HepG2 (cell line): ENCODE measurements around the gene NR4A2. TPM values are rescaled to one million over a fixed set of nuclear protein-coding genes. Genes with fewer than 3 reads are reported as not detected.

ENCODE experiments used
- ATAC-seq: fragments of 200-7000 bp; cut with Tn5 transposase; 3 replicates; pipeline ENCODE4 v1.9.1; 2020; ENCODE audit warnings: mild to moderate bottlenecking, moderate library complexity
- BruUV-seq: library from RNA; stranded (reverse); fragments of 400-500 nt; replicated peaks from 2 replicates; lab custom pipeline; 2021; lab: Mats Ljungman, UMichigan
- CTCF ChIA-PET: fragments of 300-600 bp; formaldehyde crosslinking; extraction: SDS; loops from one replicate; lab custom pipeline; 2021; ENCODE audit warnings: low total read pairs, inconsistent platforms, low intra/inter-chr PET ratio; lab: Yijun Ruan, JAX
- POLR2A ChIA-PET: fragments of 350-600 bp; sonication (Branson Sonifier 250); formaldehyde crosslinking; loops from one replicate; lab custom pipeline; 2020; ENCODE audit warnings: antibody characterized with exemption, inconsistent platforms; lab: Yijun Ruan, JAX
- DNase-seq: peaks from one replicate; pipeline ENCODE4 v3.0.0-alpha.2; 2015; ENCODE audit warnings: low spot score
- FAIRE-seq: peaks from 3 replicates; lab custom pipeline; 2011; peaks lifted over from hg19 to GRCh38; lab: Jason Lieb, UNC
- H2AFZ ChIP-seq: one replicate; pipeline ENCODE4 v1.6.1; 2011; ENCODE audit warnings: low read length, inconsistent platforms
- H3K27ac ChIP-seq: fragments of 300-600 bp; 3 replicates; pipeline ENCODE4 v1.8.0; 2011; ENCODE audit warnings: mixed run types, mild to moderate bottlenecking, mixed read lengths, low read length, inconsistent platforms; ENCODE audit not compliant: insufficient read depth; ENCODE audit errors: extremely low read length
- H3K27me3 ChIP-seq, 2 experiments: fragments of 200-600 bp in 1 of 2; 2 replicates in 1 of 2; 3 replicates in 1 of 2; pipeline versions ENCODE4 v1.6.0 to v1.8.0; 2011; ENCODE audit warnings: low read length in 2 of 2, mild to moderate bottlenecking in 2 of 2, moderate library complexity in 2 of 2, inconsistent platforms in 1 of 2; ENCODE audit not compliant: insufficient read depth in 2 of 2, control insufficient read depth in 1 of 2
- H3K36me3 ChIP-seq, 2 experiments: fragments of 200-600 bp in 1 of 2; replicated peaks in 1 of 2; 2 replicates in 1 of 2; 3 replicates in 1 of 2; pipeline versions ENCODE4 v1.5.1 to v1.8.0; 2011; ENCODE audit warnings: low read length in 2 of 2, inconsistent platforms in 1 of 2; ENCODE audit not compliant: insufficient read depth in 2 of 2, control insufficient read depth in 1 of 2
- H3K4me1 ChIP-seq: 2 replicates; pipeline ENCODE4 v1.5.1; 2012; ENCODE audit warnings: low read length, inconsistent platforms; ENCODE audit not compliant: insufficient read depth
- H3K4me2 ChIP-seq: 2 replicates; pipeline ENCODE4 v1.6.0; 2011; ENCODE audit warnings: low read depth, low read length, inconsistent platforms
- H3K4me3 ChIP-seq, 3 experiments: fragments of 200-600 bp in 1 of 3; sonication (generic), shearing (Covaris generic) in 1 of 3; replicated peaks in 1 of 3; 2 replicates each; pipeline ENCODE4 v1.5.1; 2011 to 2016; ENCODE audit warnings: low read length in 3 of 3, inconsistent platforms in 2 of 3, low read depth in 2 of 3, mild to moderate bottlenecking in 2 of 3, control low read depth in 1 of 3, mixed read lengths in 1 of 3; ENCODE audit not compliant: insufficient read depth in 1 of 3
- H3K79me2 ChIP-seq: one replicate; pipeline ENCODE4 v1.6.1; 2011; ENCODE audit warnings: low read length, inconsistent platforms; ENCODE audit not compliant: insufficient read depth
- H3K9ac ChIP-seq: 2 replicates; pipeline ENCODE4 v1.6.0; 2011; ENCODE audit warnings: mild to moderate bottlenecking, low read depth, low read length, inconsistent platforms; ENCODE audit not compliant: insufficient read depth
- H3K9me3 ChIP-seq: 2 replicates; pipeline ENCODE4 v1.5.1; 2012; ENCODE audit warnings: mild to moderate bottlenecking, low read length
- H4K20me1 ChIP-seq: 2 replicates; pipeline ENCODE4 v1.6.0; 2011; ENCODE audit warnings: inconsistent platforms, mild to moderate bottlenecking, low read length, moderate library complexity; ENCODE audit not compliant: insufficient read depth
- CBX2 ChIP-seq, 2 experiments: fragments of 200-600 bp in 1 of 2; sonication (generic); formaldehyde crosslinking in 1 of 2; IDR thresholded peaks; 2 replicates each; pipeline versions ENCODE4 v1.7.0 to v1.8.1; 2018 to 2022; ENCODE audit warnings: low read depth in 2 of 2, low read length in 1 of 2, mild to moderate bottlenecking in 1 of 2, missing genetic modification reagents in 1 of 2
- ETV5 ChIP-seq: IDR thresholded peaks from 2 replicates; pipeline ENCODE4 v1.6.1; 2018; ENCODE audit warnings: missing biosample characterization, missing genetic modification reagents, inconsistent platforms, borderline replicate concordance
- EZH2 ChIP-seq: conservative IDR thresholded peaks from 2 replicates; pipeline ENCODE4 v1.6.1; 2012; ENCODE audit warnings: mild to moderate bottlenecking, low read depth, low read length, moderate library complexity
- RNF2 ChIP-seq: fragments of 450-650 bp; conservative IDR thresholded peaks from 2 replicates; pipeline ENCODE4 v1.6.1; 2016; ENCODE audit warnings: low read depth
- ZFY ChIP-seq: sonication (generic); formaldehyde crosslinking; IDR thresholded peaks from 2 replicates; pipeline ENCODE4 v1.4.0; 2020; ENCODE audit warnings: missing genetic modification reagents
- ZSCAN25 ChIP-seq: sonication (generic); formaldehyde crosslinking; IDR thresholded peaks from 2 replicates; pipeline ENCODE4 v1.8.0; 2022; ENCODE audit warnings: mild to moderate bottlenecking, missing genetic modification reagents
- WGBS: methylation state at CpG from one replicate; pipeline ENCODE4 v1.1.6; 2017; ENCODE audit warnings: low lambda C conversion rate; 5-methylcytosine and 5-hydroxymethylcytosine counted together
- in situ Hi-C: cut with HindIII; loops from 2 replicates; pipeline ENCODE4 v1.10.0; 2017; ENCODE audit warnings: low pct_unique_long_range_greater_than_20kb; ENCODE audit not compliant: extremely low pct_ligation_motif_present
- intact Hi-C: fragments of 100-400 bp; cut with micrococcal nuclease; formaldehyde crosslinking; loops from one replicate; pipeline ENCODE4 v1.10.0; 2022; ENCODE audit not compliant: unreplicated experiment
- polyA plus RNA-seq, 8 experiments: library from polyadenylated mRNA; depleted of rRNA in 3 of 8; stranded (reverse) in 7 of 8; unstranded in 1 of 8; fragments of >200 nt; fragmentation: Illumina TruSeq in 4 of 8; extraction: Trizol in 4 of 8; gene quantifications; 2 replicates each; pipeline versions ENCODE4 v1.2.1 to v1.2.3, GENCODE V29; 2011 to 2016; ENCODE audit warnings: low read depth in 4 of 8, missing spikeins in 1 of 8, mixed read lengths in 1 of 8; ENCODE audit not compliant: insufficient read depth in 1 of 8
- total RNA-seq, 5 experiments: library from RNA; depleted of rRNA; stranded (reverse); fragments of >200 nt; fragmentation: Illumina TruSeq; extraction: Trizol; gene quantifications; 2 replicates each; pipeline ENCODE4 v1.2.3, GENCODE V29; 2016; ENCODE audit warnings: low read depth in 1 of 5
- TF ChIP-seq, protein P1 (sequence below): sonication (generic); formaldehyde crosslinking; IDR thresholded peaks from 2 replicates; pipeline ENCODE4 v1.4.0; 2020; ENCODE audit warnings: mild to moderate bottlenecking, missing genetic modification reagents

NR4A2 gene
- total and polyA plus RNA-seq, 2 of the 13 experiments (the other 11 are each of a cell fraction or from before 2014, with no cell fraction given): not detected

GRCh38 chr2:156340804-156341451 is 8.4 kb upstream of the NR4A2 start:
- no peaks in the 10 kb centered on the region for H3K36me3 ChIP-seq
- peaks cover 3 to 37% of the 10 kb centered on the region in 2 experiments; a peak in 3 of 5 replicates for H3K27me3 ChIP-seq
- intact Hi-C loops: no loop called here
- peak overlapping the region; percentile 72 to 78 (median 77) for H3K4me3 ChIP-seq
- H3K4me2 ChIP-seq: peak overlapping the region; percentile 83
- no peak overlapping the region for H3K9ac ChIP-seq
- H2AFZ ChIP-seq: no peak overlapping the region
- ChIA-PET CTCF (no interaction called here), POLR2A (no interaction called here)
- H3K27ac ChIP-seq: no peak overlapping the region
- BruUV-seq: TSS peak; percentile 70
- H3K9me3 ChIP-seq: no peaks in the 10 kb centered on the region
- no peaks in the 10 kb centered on the region for H4K20me1 ChIP-seq
- FAIRE-seq (no peak), ATAC-seq (no peak), DNase-seq (no peak)
- 36% methylated on average over 15 of the region's 15 CpGs for WGBS
- no peaks in the 10 kb centered on the region for H3K79me2 ChIP-seq
- 0 out of 2 replicates have a peak, but pooled peaks have one; percentile 3 for TF ChIP-seq ETV5 (CRISPR knock-in tag)
- 0 out of 2 replicates have a peak, but pooled peaks have one; percentile 25 for TF ChIP-seq ZSCAN25 (CRISPR knock-in tag)
- TF ChIP-seq, protein P1, sequence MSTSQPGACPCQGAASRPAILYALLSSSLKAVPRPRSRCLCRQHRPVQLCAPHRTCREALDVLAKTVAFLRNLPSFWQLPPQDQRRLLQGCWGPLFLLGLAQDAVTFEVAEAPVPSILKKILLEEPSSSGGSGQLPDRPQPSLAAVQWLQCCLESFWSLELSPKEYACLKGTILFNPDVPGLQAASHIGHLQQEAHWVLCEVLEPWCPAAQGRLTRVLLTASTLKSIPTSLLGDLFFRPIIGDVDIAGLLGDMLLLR (CRISPR knock-in tag): no peak
- TF ChIP-seq ZFY (CRISPR knock-in tag): no peak
- peak; percentile 69 for TF ChIP-seq EZH2
- 0 out of 2 replicates have a peak, but pooled peaks have one; percentile 22 for TF ChIP-seq RNF2
- TF ChIP-seq CBX2 (IDR thresholded peaks at IDR 0.05; ENCODE audit: low read depth, low read length): peak; percentile 77; the same call in 1 of the 2 replicates
- no peak for TF ChIP-seq CBX2 (CRISPR knock-in tag; IDR thresholded peaks at IDR 0.05; ENCODE audit: low read depth)
- peaks cover 14% of the 10 kb centered on the region for H3K4me1 ChIP-seq
- in situ Hi-C loops: loop anchor here (10.0 to 25.0 kb wide), 2 partner anchors 714 to 846 kb away; no protein-coding TSS in a partner anchor
